SK-N-SH treated with all-trans-retinoic acid at 6 μM for 48 hours (cell line): ENCODE results near the gene POLQ.
"Not testable (repeated sequence)": the region's sequence is repeated elsewhere in the genome, so short reads cannot be mapped to it uniquely, and the experiment has no call there.

Experiments
- ATAC-seq: fragments of 200-7000 bp; cut with Tn5 transposase; 3 replicates; pipeline ENCODE4 v1.9.1; 2020; ENCODE audit warnings: mild to moderate bottlenecking, moderate library complexity
- ARNTL ChIP-seq: fragments of 450-650 bp; formaldehyde crosslinking; IDR thresholded peaks from 2 replicates; pipeline ENCODE4 v1.5.0; 2020; ENCODE audit warnings: low read depth, mild to moderate bottlenecking, moderate library complexity, borderline replicate concordance
- BACH2 ChIP-seq: fragments of 250-450 bp; sonication (Bioruptor Pico); IDR thresholded peaks from 2 replicates; pipeline ENCODE4 v1.9.0; 2021; ENCODE audit warnings: mild to moderate bottlenecking, borderline replicate concordance
- CSDC2 ChIP-seq: fragments of 250-450 bp; sonication (Bioruptor Pico); IDR thresholded peaks from 2 replicates; pipeline ENCODE4 v1.5.0; 2020; ENCODE audit warnings: mild to moderate bottlenecking, moderate library complexity
- CSRNP3 ChIP-seq: fragments of 250-450 bp; sonication (Bioruptor Pico); IDR thresholded peaks from 2 replicates; pipeline ENCODE4 v1.5.1; 2021; ENCODE audit warnings: mild to moderate bottlenecking, moderate library complexity
- GLIS3 ChIP-seq: fragments of 250-450 bp; sonication (Bioruptor Pico); IDR thresholded peaks from 2 replicates; pipeline ENCODE4 v1.5.0; 2020; ENCODE audit warnings: mild to moderate bottlenecking, moderate library complexity
- ISL1 ChIP-seq: fragments of 250-450 bp; sonication (Bioruptor Pico); IDR thresholded peaks from 2 replicates; pipeline ENCODE4 v2.1.2; 2022; ENCODE audit warnings: mild to moderate bottlenecking, moderate library complexity
- OSR1 ChIP-seq: fragments of 250-450 bp; sonication (Bioruptor Pico); IDR thresholded peaks from 2 replicates; pipeline ENCODE4 v1.8.0; 2022; ENCODE audit warnings: moderate library complexity, mild to moderate bottlenecking, inconsistent platforms
- PATZ1 ChIP-seq: fragments of 250-450 bp; sonication (Bioruptor Pico); IDR thresholded peaks from 2 replicates; pipeline ENCODE4 v1.8.0; 2020; ENCODE audit warnings: mild to moderate bottlenecking, moderate library complexity, borderline replicate concordance
- POU6F1 ChIP-seq: fragments of 250-450 bp; sonication (Bioruptor Pico); IDR thresholded peaks from 2 replicates; pipeline ENCODE4 v1.8.0; 2021; ENCODE audit warnings: low read depth, mild to moderate bottlenecking, moderate library complexity, borderline replicate concordance
- PPARA ChIP-seq: fragments of 250-450 bp; sonication (Bioruptor Pico); IDR thresholded peaks from 2 replicates; pipeline ENCODE4 v1.5.0; 2020; ENCODE audit warnings: mild to moderate bottlenecking, borderline replicate concordance
- TOX ChIP-seq: fragments of 250-450 bp; sonication (Bioruptor Pico); IDR thresholded peaks from 2 replicates; pipeline ENCODE4 v1.8.0; 2021; ENCODE audit warnings: mild to moderate bottlenecking, moderate library complexity, borderline replicate concordance
- TSHZ2 ChIP-seq: fragments of 250-450 bp; sonication (Bioruptor Pico); IDR thresholded peaks from 2 replicates; pipeline ENCODE4 v1.5.0; 2020; ENCODE audit warnings: mild to moderate bottlenecking, moderate library complexity
- ZC3H10 ChIP-seq: fragments of 250-450 bp; sonication (Bioruptor Pico); IDR thresholded peaks from 2 replicates; pipeline ENCODE4 v1.5.1; 2021; ENCODE audit warnings: mild to moderate bottlenecking, moderate library complexity
- ZFP3 ChIP-seq: fragments of 250-450 bp; sonication (Bioruptor Pico); IDR thresholded peaks from 2 replicates; pipeline ENCODE4 v1.5.0; 2020; ENCODE audit warnings: mild to moderate bottlenecking, moderate library complexity
- ZFP30 ChIP-seq: fragments of 450-650 bp; formaldehyde crosslinking; IDR thresholded peaks from 2 replicates; pipeline ENCODE4 v1.5.0; 2022; ENCODE audit warnings: mild to moderate bottlenecking, moderate library complexity
- ZNF70 ChIP-seq: fragments of 450-650 bp; formaldehyde crosslinking; IDR thresholded peaks from 2 replicates; pipeline ENCODE4 v1.5.0; 2020; ENCODE audit warnings: mild to moderate bottlenecking, moderate library complexity

The POLQ gene

GRCh38 chr3:121467085-121467484 lies 78.7 kb downstream of the POLQ start (continued):
- TF ChIP-seq ISL1 (CRISPR knock-in tag) (no peak), ZFP3 (CRISPR knock-in tag) (no peak), ZNF70 (CRISPR knock-in tag) (no peak)

GRCh38 chr3:121463745-121464144 lies 82.0 kb downstream of the POLQ start:
- TF ChIP-seq TSHZ2 (CRISPR knock-in tag): no peak
- TF ChIP-seq CSDC2 (CRISPR knock-in tag): no peak
- TF ChIP-seq ZFP3 (CRISPR knock-in tag): no peak
- no peak for TF ChIP-seq ZFP30 (CRISPR knock-in tag)
- no peak for TF ChIP-seq POU6F1 (CRISPR knock-in tag)
- no peak for TF ChIP-seq ARNTL (CRISPR knock-in tag)
- TF ChIP-seq ZNF70 (CRISPR knock-in tag): no peak
- no peak for TF ChIP-seq TOX (CRISPR knock-in tag)
- TF ChIP-seq, all 23 proteins: peak for 0
- no peak for ATAC-seq

GRCh38 chr3:121462565-121462964 lies 83.2 kb downstream of the POLQ start:
- ATAC-seq: no peak
- TF ChIP-seq PATZ1 (CRISPR knock-in tag): no peak
- TF ChIP-seq CSDC2 (CRISPR knock-in tag): no peak
- no peak for TF ChIP-seq ZC3H10 (CRISPR knock-in tag)
- TF ChIP-seq ISL1 (CRISPR knock-in tag): no peak
- no peak for TF ChIP-seq BACH2
- no peak for TF ChIP-seq PPARA (CRISPR knock-in tag)
- no peak for TF ChIP-seq CSRNP3 (CRISPR knock-in tag)
- TF ChIP-seq ZNF70 (CRISPR knock-in tag): no peak
- TF ChIP-seq GLIS3 (CRISPR knock-in tag): no peak
- no peak for TF ChIP-seq TSHZ2 (CRISPR knock-in tag)
- TF ChIP-seq ARNTL (CRISPR knock-in tag): no peak
- no peak for TF ChIP-seq OSR1
- TF ChIP-seq ZFP30 (CRISPR knock-in tag): no peak

GRCh38 chr3:121451752-121452151 lies 94.0 kb downstream of the POLQ start:
- not testable (repeated sequence) for ATAC-seq
